Endothelial cell of umbilical vein (primary cell): Measurements from ENCODE around the gene NUBPL. TPM values are rescaled to one million over a fixed set of nuclear protein-coding genes. Genes with fewer than 3 reads are reported as not detected.

Source experiments
- BruUV-seq: library from RNA; stranded (reverse); fragments of 400-500 nt; replicated peaks from 2 replicates; lab custom pipeline; 2021; lab: Mats Ljungman, UMichigan
- CTCF ChIA-PET: fragments of 300-600, 350-600 bp; sonication (Branson Sonifier 250); formaldehyde crosslinking; loops from one replicate; lab custom pipeline; 2021; ENCODE audit warnings: antibody characterized with exemption, inconsistent platforms; lab: Charles Lee
- POLR2A ChIA-PET: fragments of 300-600, 350-600 bp; sonication (Branson Sonifier 250); formaldehyde crosslinking; loops from one replicate; lab custom pipeline; 2021; ENCODE audit warnings: antibody characterized with exemption, inconsistent platforms; lab: Charles Lee
- DNase-seq: peaks from one replicate; pipeline ENCODE4 v3.0.0-alpha.2; 2011; ENCODE audit warnings: low read depth, low spot score
- FAIRE-seq: peaks from 2 replicates; lab custom pipeline; 2011; peaks lifted over from hg19 to GRCh38; lab: Jason Lieb, UNC
- H2AFZ ChIP-seq: 2 replicates; pipeline ENCODE4 v1.6.0; 2012; ENCODE audit warnings: low read depth, low read length, control low read depth, inconsistent platforms
- H3K27ac ChIP-seq: 2 replicates; pipeline ENCODE4 v1.5.1; 2011; ENCODE audit warnings: low read depth, mild to moderate bottlenecking, control low read depth, low read length, moderate library complexity; ENCODE audit not compliant: insufficient read depth
- H3K27me3 ChIP-seq, 2 experiments: 2 replicates each; pipeline versions ENCODE4 v1.6.0 to v1.6.1; 2011; ENCODE audit warnings: low read length in 2 of 2, mixed read lengths in 1 of 2; ENCODE audit not compliant: control insufficient read depth in 2 of 2, insufficient read depth in 2 of 2
- H3K36me3 ChIP-seq, 2 experiments: 2 replicates in 1 of 2; 3 replicates in 1 of 2; pipeline ENCODE4 v1.5.1; 2011; ENCODE audit warnings: low read length in 2 of 2, mild to moderate bottlenecking in 1 of 2, moderate library complexity in 1 of 2; ENCODE audit not compliant: control insufficient read depth in 2 of 2, insufficient read depth in 2 of 2; ENCODE audit errors: extremely low read depth in 1 of 2
- H3K4me1 ChIP-seq: 3 replicates; pipeline ENCODE4 v1.5.1; 2011; ENCODE audit warnings: mild to moderate bottlenecking, low read length; ENCODE audit not compliant: control insufficient read depth, insufficient read depth; ENCODE audit errors: extremely low read depth
- H3K4me2 ChIP-seq: 2 replicates; pipeline ENCODE4 v1.6.1; 2011; ENCODE audit warnings: low read length, control low read depth, mixed read lengths; ENCODE audit not compliant: insufficient read depth
- H3K4me3 ChIP-seq, 3 experiments: fragments of 200-600 bp in 1 of 3; sonication (generic), shearing (Covaris generic) in 1 of 3; replicated peaks in 1 of 3; 2 replicates each; pipeline ENCODE4 v1.5.1; 2011 to 2016; ENCODE audit warnings: control low read depth in 3 of 3, low read length in 3 of 3, mild to moderate bottlenecking in 2 of 3, inconsistent platforms in 1 of 3, low read depth in 1 of 3, moderate library complexity in 1 of 3; ENCODE audit not compliant: insufficient read depth in 1 of 3
- H3K79me2 ChIP-seq: 2 replicates; pipeline ENCODE4 v1.6.0; 2012; ENCODE audit warnings: low read length, inconsistent platforms; ENCODE audit not compliant: control insufficient read depth, insufficient read depth
- H3K9ac ChIP-seq: replicated peaks from 2 replicates; pipeline ENCODE3; 2011; ENCODE audit warnings: low read length, control low read depth; ENCODE audit not compliant: insufficient read depth; ENCODE audit errors: extremely low read depth
- H3K9me1 ChIP-seq: replicated peaks from 3 replicates; pipeline ENCODE4 v1.6.0; 2011; ENCODE audit warnings: mild to moderate bottlenecking, low read length; ENCODE audit not compliant: control insufficient read depth, insufficient read depth; ENCODE audit errors: extremely low read depth
- H3K9me3 ChIP-seq: replicated peaks from 2 replicates; pipeline ENCODE4 v1.5.1; 2012; ENCODE audit warnings: low read length, inconsistent platforms; ENCODE audit not compliant: control insufficient read depth, insufficient read depth
- H4K20me1 ChIP-seq: replicated peaks from 2 replicates; pipeline ENCODE3; 2011; ENCODE audit warnings: mild to moderate bottlenecking, low read length; ENCODE audit not compliant: control insufficient read depth, insufficient read depth; ENCODE audit errors: extremely low read depth
- GATA2 ChIP-seq: IDR thresholded peaks from 2 replicates; pipeline ENCODE4 v1.7.0; 2011; ENCODE audit warnings: low read depth, mild to moderate bottlenecking, moderate library complexity, mixed read lengths, low read length; ENCODE audit not compliant: insufficient read length, insufficient read depth
- JUN ChIP-seq: IDR thresholded peaks from 2 replicates; pipeline ENCODE4 v1.6.1; 2011; ENCODE audit warnings: borderline replicate concordance, low read depth; ENCODE audit not compliant: insufficient read length, insufficient read depth
- MAX ChIP-seq: IDR thresholded peaks from 2 replicates; pipeline ENCODE4 v1.6.1; 2011; ENCODE audit not compliant: insufficient read depth, insufficient read length
- MYC ChIP-seq: IDR thresholded peaks from one replicate; pipeline ENCODE4 v1.6.1; 2011; ENCODE audit warnings: mild to moderate bottlenecking, low read depth, low read length
- POLR2A ChIP-seq: IDR thresholded peaks from 2 replicates; pipeline ENCODE4 v1.6.1; 2012; ENCODE audit warnings: low read depth, mild to moderate bottlenecking, control low read depth, low read length
- POLR2AphosphoS5 ChIP-seq: IDR thresholded peaks from 2 replicates; pipeline ENCODE4 v1.6.1; 2012; ENCODE audit warnings: low read depth, mild to moderate bottlenecking, control low read depth, low read length, moderate library complexity; ENCODE audit not compliant: insufficient read depth
- dilution Hi-C: fragments of 300-500 bp; cut with MboI; formaldehyde crosslinking; loops from one replicate; pipeline ENCODE4 v1.15.0; 2019; ENCODE audit warnings: low sequenced_read_pairs; ENCODE audit not compliant: extremely low pct_ligation_motif_present
- intact Hi-C: fragments of 100-400 bp; cut with micrococcal nuclease; formaldehyde crosslinking; loops from one replicate; pipeline ENCODE4 v1.10.0; 2022
- polyA plus RNA-seq, 4 experiments: library from polyadenylated mRNA; depleted of rRNA in 3 of 4; stranded (reverse) in 3 of 4; unstranded in 1 of 4; fragments of >200 nt; gene quantifications; 2 replicates each; pipeline versions ENCODE4 v1.2.1 to v1.2.3, GENCODE V29; 2011 to 2012; ENCODE audit warnings: missing spikeins in 1 of 4
- total RNA-seq: library from RNA; stranded (reverse); gene quantifications from 2 replicates; pipeline ENCODE4 v1.2.3, GENCODE V29; 2021
- TF ChIP-seq, protein P1 (sequence below), 2 donors: IDR thresholded peaks; 1 replicate in 1 of 2; 2 replicates in 1 of 2; pipeline ENCODE4 v1.5.1; 2011; ENCODE audit warnings: low read length in 2 of 2, mild to moderate bottlenecking in 2 of 2, moderate library complexity in 2 of 2, control low read depth in 1 of 2, inconsistent platforms in 1 of 2, low read depth in 1 of 2; ENCODE audit not compliant: insufficient read depth in 1 of 2; ENCODE audit errors: extremely low read depth in 1 of 2

Gene NUBPL
- total and polyA plus RNA-seq, 2 donors (not counting 3 experiments of a cell fraction or from before 2014, with no cell fraction given): 2.1 to 12.3 TPM

GRCh38 chr14:31770271-31770670, 209.1 kb downstream of the NUBPL start:
- Histone ChIP-seq H3K9ac (no peak overlapping the region), H3K27ac (no peak overlapping the region), H3K79me2 (no peaks in the 10 kb centered on the region), H3K4me3 (no peak overlapping the region), H3K4me2 (no peak overlapping the region), H3K36me3 (no peaks in the 10 kb centered on the region), H3K9me3 (no peaks in the 10 kb centered on the region), H3K4me1 (no peaks in the 10 kb centered on the region), H4K20me1 (no peaks in the 10 kb centered on the region), H2AFZ (no peak overlapping the region), H3K9me1 (no peaks in the 10 kb centered on the region), H3K27me3 (no peaks in the 10 kb centered on the region)
- no peak for FAIRE-seq
- no peak for TF ChIP-seq GATA2
- TF ChIP-seq, protein P1, sequence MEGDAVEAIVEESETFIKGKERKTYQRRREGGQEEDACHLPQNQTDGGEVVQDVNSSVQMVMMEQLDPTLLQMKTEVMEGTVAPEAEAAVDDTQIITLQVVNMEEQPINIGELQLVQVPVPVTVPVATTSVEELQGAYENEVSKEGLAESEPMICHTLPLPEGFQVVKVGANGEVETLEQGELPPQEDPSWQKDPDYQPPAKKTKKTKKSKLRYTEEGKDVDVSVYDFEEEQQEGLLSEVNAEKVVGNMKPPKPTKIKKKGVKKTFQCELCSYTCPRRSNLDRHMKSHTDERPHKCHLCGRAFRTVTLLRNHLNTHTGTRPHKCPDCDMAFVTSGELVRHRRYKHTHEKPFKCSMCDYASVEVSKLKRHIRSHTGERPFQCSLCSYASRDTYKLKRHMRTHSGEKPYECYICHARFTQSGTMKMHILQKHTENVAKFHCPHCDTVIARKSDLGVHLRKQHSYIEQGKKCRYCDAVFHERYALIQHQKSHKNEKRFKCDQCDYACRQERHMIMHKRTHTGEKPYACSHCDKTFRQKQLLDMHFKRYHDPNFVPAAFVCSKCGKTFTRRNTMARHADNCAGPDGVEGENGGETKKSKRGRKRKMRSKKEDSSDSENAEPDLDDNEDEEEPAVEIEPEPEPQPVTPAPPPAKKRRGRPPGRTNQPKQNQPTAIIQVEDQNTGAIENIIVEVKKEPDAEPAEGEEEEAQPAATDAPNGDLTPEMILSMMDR (IDR thresholded peaks at IDR 0.05; ENCODE audit: extremely low read depth in 1 of 2, insufficient read depth in 1 of 2, low read depth in 1 of 2, low read length in 2 of 2): no peak
- BruUV-seq: no TSS peak
- dilution Hi-C loops (no loop called here), intact Hi-C loops (no loop called here)
- POLR2A ChIA-PET: no interaction called here
- CTCF ChIA-PET: interaction anchor here (1.0 kb wide), 1 partner anchor 9 kb away, joined by 3 read pairs; no protein-coding TSS in a partner anchor
- no peak for DNase-seq

- Histone ChIP-seq H3K9me1 (no peaks in the 10 kb centered on the region), H3K27me3 (no peaks in the 10 kb centered on the region), H3K9me3 (no peaks in the 10 kb centered on the region), H3K4me3 (no peak overlapping the region), H3K9ac (no peak overlapping the region), H3K4me2 (no peak overlapping the region), H2AFZ (no peak overlapping the region), H4K20me1 (no peaks in the 10 kb centered on the region), H3K79me2 (no peaks in the 10 kb centered on the region), H3K27ac (no peak overlapping the region), H3K36me3 (no peaks in the 10 kb centered on the region), H3K4me1 (no peaks in the 10 kb centered on the region)
- BruUV-seq: no TSS peak
- intact Hi-C loops (no loop called here), dilution Hi-C loops (no loop called here)
- ChIA-PET POLR2A (no interaction called here), CTCF (no interaction called here)
- DNase-seq: no peak
- no peak for FAIRE-seq
- TF ChIP-seq MYC (no peak), POLR2AphosphoS5 (no peak), POLR2A (no peak), MAX (no peak), JUN (no peak)
Observed at GRCh38 chr14:31774567-31774966, 213.4 kb downstream of the NUBPL start.
